Nephron (organoid): ENCODE measurements around the gene GNAS-AS1.

ENCODE experiments used
- H3K27ac Mint-ChIP-seq, 3 experiments: 2 replicates each; pipeline ENCODE4 v1.8.0; 2020; ENCODE audit warnings: mixed read lengths in 3 of 3, mild to moderate bottlenecking in 2 of 3, moderate library complexity in 1 of 3
- H3K27me3 Mint-ChIP-seq: 2 replicates; pipeline ENCODE4 v1.8.0; 2021; ENCODE audit warnings: low read depth, mild to moderate bottlenecking, moderate library complexity, mixed read lengths
- H3K36me3 Mint-ChIP-seq: 2 replicates; pipeline ENCODE4 v1.8.0; 2020; ENCODE audit warnings: low read depth, mixed read lengths
- H3K4me1 Mint-ChIP-seq: 2 replicates; pipeline ENCODE4 v1.8.0; 2020; ENCODE audit warnings: mixed read lengths
- H3K4me3 Mint-ChIP-seq, 3 experiments: 2 replicates each; pipeline ENCODE4 v1.8.0; 2020; ENCODE audit warnings: mild to moderate bottlenecking in 3 of 3, mixed read lengths in 3 of 3, moderate library complexity in 2 of 3
- H3K9me3 Mint-ChIP-seq: 2 replicates; pipeline ENCODE4 v1.8.0; 2020; ENCODE audit warnings: mixed read lengths
- TF ChIP-seq, protein P1 (sequence below), 3 experiments: fragments of 200-600 bp; sonication (generic); IDR thresholded peaks; one replicate each; pipeline ENCODE4 v1.5.0; 2021; ENCODE audit warnings: antibody characterized with exemption in 3 of 3; ENCODE audit not compliant: unreplicated experiment in 3 of 3

Gene GNAS-AS1

GRCh38 chr20:58847463-58847862 lies 3.2 kb downstream of the GNAS-AS1 start:
- peak overlapping the region in 2 of 3 experiments; percentile 3 to 91 for H3K4me3 Mint-ChIP-seq
- no peak overlapping the region for H3K27ac Mint-ChIP-seq
- H3K9me3 Mint-ChIP-seq: no peaks in the 10 kb centered on the region
- H3K27me3 Mint-ChIP-seq: peaks cover 87% of the 10 kb centered on the region
- peaks cover 43% of the 10 kb centered on the region for H3K4me1 Mint-ChIP-seq
- peaks cover 18% of the 10 kb centered on the region for H3K36me3 Mint-ChIP-seq
- TF ChIP-seq, protein P1, sequence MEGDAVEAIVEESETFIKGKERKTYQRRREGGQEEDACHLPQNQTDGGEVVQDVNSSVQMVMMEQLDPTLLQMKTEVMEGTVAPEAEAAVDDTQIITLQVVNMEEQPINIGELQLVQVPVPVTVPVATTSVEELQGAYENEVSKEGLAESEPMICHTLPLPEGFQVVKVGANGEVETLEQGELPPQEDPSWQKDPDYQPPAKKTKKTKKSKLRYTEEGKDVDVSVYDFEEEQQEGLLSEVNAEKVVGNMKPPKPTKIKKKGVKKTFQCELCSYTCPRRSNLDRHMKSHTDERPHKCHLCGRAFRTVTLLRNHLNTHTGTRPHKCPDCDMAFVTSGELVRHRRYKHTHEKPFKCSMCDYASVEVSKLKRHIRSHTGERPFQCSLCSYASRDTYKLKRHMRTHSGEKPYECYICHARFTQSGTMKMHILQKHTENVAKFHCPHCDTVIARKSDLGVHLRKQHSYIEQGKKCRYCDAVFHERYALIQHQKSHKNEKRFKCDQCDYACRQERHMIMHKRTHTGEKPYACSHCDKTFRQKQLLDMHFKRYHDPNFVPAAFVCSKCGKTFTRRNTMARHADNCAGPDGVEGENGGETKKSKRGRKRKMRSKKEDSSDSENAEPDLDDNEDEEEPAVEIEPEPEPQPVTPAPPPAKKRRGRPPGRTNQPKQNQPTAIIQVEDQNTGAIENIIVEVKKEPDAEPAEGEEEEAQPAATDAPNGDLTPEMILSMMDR (IDR thresholded peaks at IDR 0.05; ENCODE audit: unreplicated experiment in 3 of 3): no peak

DNA sequence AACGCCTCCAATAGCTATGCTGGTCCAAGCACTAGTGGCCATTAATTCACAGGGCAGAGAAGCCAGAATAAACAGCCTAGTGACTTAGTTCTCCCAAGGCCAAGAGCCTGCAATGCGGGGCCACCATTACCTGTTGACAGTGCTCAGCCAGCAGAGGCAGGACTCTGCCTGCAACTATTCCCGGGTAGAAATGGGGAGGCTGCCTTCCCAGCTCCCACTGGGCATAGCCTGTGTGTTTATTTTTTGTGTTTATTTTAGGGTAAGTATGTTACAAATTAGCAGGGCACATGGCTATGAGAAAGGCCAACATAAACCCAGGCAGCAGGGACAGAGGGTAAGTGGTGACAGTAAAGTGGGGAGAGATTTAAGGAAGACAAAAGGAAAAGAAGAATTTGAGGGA lies 5.0 kb downstream of the GNAS-AS1 start:
- H3K4me3 Mint-ChIP-seq: no peak overlapping the region
- H3K9me3 Mint-ChIP-seq: no peaks in the 10 kb centered on the region
- H3K27ac Mint-ChIP-seq: no peak overlapping the region
- peaks cover 41% of the 10 kb centered on the region for H3K4me1 Mint-ChIP-seq
- H3K36me3 Mint-ChIP-seq: peaks cover 32% of the 10 kb centered on the region
- H3K27me3 Mint-ChIP-seq: peaks cover 87% of the 10 kb centered on the region
- TF ChIP-seq, protein P1 (IDR thresholded peaks at IDR 0.05; ENCODE audit: unreplicated experiment in 3 of 3): no peak

- TF ChIP-seq, protein P1 (IDR thresholded peaks at IDR 0.05; ENCODE audit: unreplicated experiment in 3 of 3): no peak
- Mint-ChIP-seq H3K9me3 (no peaks in the 10 kb centered on the region), H3K27me3 (peaks cover 92% of the 10 kb centered on the region), H3K4me1 (peaks cover 24% of the 10 kb centered on the region), H3K4me3 (peak overlapping the region in 2 of 3 experiments; percentile 85 to 90), H3K36me3 (peaks cover 38% of the 10 kb centered on the region), H3K27ac (no peak overlapping the region)
These were observed 7.6 kb downstream of the GNAS-AS1 start for GRCh38 chr20:58843128-58843556.

- H3K4me3 Mint-ChIP-seq: peak overlapping the region; percentile 79 to 90 (median 85)
- H3K9me3 Mint-ChIP-seq: no peaks in the 10 kb centered on the region
- H3K27me3 Mint-ChIP-seq: peaks cover 92% of the 10 kb centered on the region
- peaks cover 38% of the 10 kb centered on the region for H3K36me3 Mint-ChIP-seq
- TF ChIP-seq, protein P1 (IDR thresholded peaks at IDR 0.05; ENCODE audit: unreplicated experiment in 3 of 3): no peak
- peaks cover 21% of the 10 kb centered on the region for H3K4me1 Mint-ChIP-seq
- no peak overlapping the region for H3K27ac Mint-ChIP-seq
These were observed 8.4 kb downstream of the GNAS-AS1 start for GRCh38 chr20:58842276-58842675.

GRCh38 chr20:58841539-58842264 lies 9.0 kb downstream of the GNAS-AS1 start:
- peaks cover 25% of the 10 kb centered on the region for H3K4me1 Mint-ChIP-seq
- peaks cover 38% of the 10 kb centered on the region for H3K36me3 Mint-ChIP-seq
- TF ChIP-seq, protein P1 (IDR thresholded peaks at IDR 0.05; ENCODE audit: unreplicated experiment in 3 of 3): no peak
- no peaks in the 10 kb centered on the region for H3K9me3 Mint-ChIP-seq
- H3K27ac Mint-ChIP-seq: no peak overlapping the region
- peak overlapping the region; percentile 79 to 90 (median 85) for H3K4me3 Mint-ChIP-seq
- peaks cover 91% of the 10 kb centered on the region for H3K27me3 Mint-ChIP-seq
